Body of pancreas (tissue), 4 donors: ENCODE data around the gene RITA1.

ENCODE experiments used
- POLR2A ChIP-seq, 3 donors: fragments of 450-650 bp; IDR thresholded peaks; one replicate each; pipeline ENCODE4 v1.6.1; 2016; ENCODE audit warnings: antibody characterized with exemption in 3 of 3, mild to moderate bottlenecking in 2 of 3
- TF ChIP-seq, protein P1 (sequence below), 7 experiments: fragments of 450-650 bp in 4 of 7; fragments of 200-600 bp in 3 of 7; sonication (generic) in 3 of 7; IDR thresholded peaks; one replicate each; pipeline ENCODE4 v1.5.1; 2016 to 2019; ENCODE audit warnings: antibody characterized with exemption in 7 of 7

- TF ChIP-seq, protein P1, sequence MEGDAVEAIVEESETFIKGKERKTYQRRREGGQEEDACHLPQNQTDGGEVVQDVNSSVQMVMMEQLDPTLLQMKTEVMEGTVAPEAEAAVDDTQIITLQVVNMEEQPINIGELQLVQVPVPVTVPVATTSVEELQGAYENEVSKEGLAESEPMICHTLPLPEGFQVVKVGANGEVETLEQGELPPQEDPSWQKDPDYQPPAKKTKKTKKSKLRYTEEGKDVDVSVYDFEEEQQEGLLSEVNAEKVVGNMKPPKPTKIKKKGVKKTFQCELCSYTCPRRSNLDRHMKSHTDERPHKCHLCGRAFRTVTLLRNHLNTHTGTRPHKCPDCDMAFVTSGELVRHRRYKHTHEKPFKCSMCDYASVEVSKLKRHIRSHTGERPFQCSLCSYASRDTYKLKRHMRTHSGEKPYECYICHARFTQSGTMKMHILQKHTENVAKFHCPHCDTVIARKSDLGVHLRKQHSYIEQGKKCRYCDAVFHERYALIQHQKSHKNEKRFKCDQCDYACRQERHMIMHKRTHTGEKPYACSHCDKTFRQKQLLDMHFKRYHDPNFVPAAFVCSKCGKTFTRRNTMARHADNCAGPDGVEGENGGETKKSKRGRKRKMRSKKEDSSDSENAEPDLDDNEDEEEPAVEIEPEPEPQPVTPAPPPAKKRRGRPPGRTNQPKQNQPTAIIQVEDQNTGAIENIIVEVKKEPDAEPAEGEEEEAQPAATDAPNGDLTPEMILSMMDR (IDR thresholded peaks at IDR 0.05) = no peak
- no peak for TF ChIP-seq POLR2A (IDR thresholded peaks at IDR 0.05)
Observed at GRCh38 chr12:113189361-113189760, 3.8 kb downstream of the RITA1 start.
